ENCODE results near the gene UBE2H.

The UBE2H gene

GRCh38 chr7:129829737-129830631 is 122.8 kb downstream of the UBE2H start (continued):
- TF ChIP-seq ZNF585B (tag by site-specific recombination; IDR thresholded peaks at IDR 0.05) (no peak), ZFP41 (tag by site-specific recombination; IDR thresholded peaks at IDR 0.05; ENCODE audit: borderline replicate concordance) (no peak), ELK4 (IDR thresholded peaks at IDR 0.05; ENCODE audit: borderline replicate concordance, low read depth, low read length) (no peak), ZFHX2 (tag by site-specific recombination; conservative IDR thresholded peaks at IDR 0.05) (no peak), ZBTB6 (tag by site-specific recombination; IDR thresholded peaks at IDR 0.05) (no peak), KLF1 (tag by site-specific recombination; IDR thresholded peaks at IDR 0.05) (no peak), KLF16 (tag by site-specific recombination; IDR thresholded peaks at IDR 0.05) (no peak), ZNF654 (tag by site-specific recombination; IDR thresholded peaks at IDR 0.05; ENCODE audit: low read depth) (peak; percentile 74), ZNF366 (tag by site-specific recombination; conservative IDR thresholded peaks at IDR 0.05) (0 out of 2 replicates have a peak, but pooled peaks have one; percentile 9), WT1 (tag by site-specific recombination; IDR thresholded peaks at IDR 0.05) (no peak)

- TF ChIP-seq BCL6B (tag by site-specific recombination; IDR thresholded peaks at IDR 0.05) (no peak), ZNF184 (tag by site-specific recombination; IDR thresholded peaks at IDR 0.05) (no peak), ZNF48 (tag by site-specific recombination; IDR thresholded peaks at IDR 0.05) (no peak)
- no peak overlapping the region for H3K27ac ChIP-seq (ENCODE audit: extremely low read depth, low read depth, low read length)
Measured at GRCh38 chr7:129828989-129829736, 123.6 kb downstream of the UBE2H start.

GRCh38 chr7:129828078-129828762 is 124.5 kb downstream of the UBE2H start:
- H3K4me3 ChIP-seq (ENCODE audit: low read depth, low read length), result no peak overlapping the region
- no peaks in the 10 kb centered on the region for H3K9me3 ChIP-seq (ENCODE audit: control insufficient read depth, insufficient read depth, low read depth, low read length)
- no peaks in the 10 kb centered on the region for H3K36me3 ChIP-seq (ENCODE audit: control insufficient read depth in 2 of 2, insufficient read depth in 1 of 2, low read length in 2 of 2)
- no peaks in the 10 kb centered on the region for H3K4me1 ChIP-seq (ENCODE audit: control insufficient read depth, insufficient read depth, low read length)
- H3K27ac ChIP-seq (ENCODE audit: extremely low read depth, low read depth, low read length), result no peak overlapping the region
- ChIA-PET POLR2A (no interaction called here), CTCF (interaction anchor here (0.6 to 4.6 kb wide), 6 partner anchors 27 to 184 kb away, joined by 3 to 51 read pairs (median 18); no protein-coding TSS in a partner anchor)
- TF ChIP-seq CTCF (tag by site-specific recombination; IDR thresholded peaks at IDR 0.05) (no peak), ZNF169 (tag by site-specific recombination; IDR thresholded peaks at IDR 0.05) (no peak), ZNF791 (tag by site-specific recombination; IDR thresholded peaks at IDR 0.05) (no peak), ZSCAN30 (tag by site-specific recombination; IDR thresholded peaks at IDR 0.05) (no peak), ZNF548 (tag by site-specific recombination; IDR thresholded peaks at IDR 0.05) (no peak), ZSCAN18 (tag by site-specific recombination; IDR thresholded peaks at IDR 0.05) (no peak), KLF9 (tag by site-specific recombination; IDR thresholded peaks at IDR 0.05; ENCODE audit: low read depth) (no peak), ZNF600 (tag by site-specific recombination; IDR thresholded peaks at IDR 0.05) (no peak)

More at GRCh38 chr7:129828989-129829736, 123.6 kb downstream of the UBE2H start:
- ChIA-PET CTCF (interaction anchor here (0.6 to 4.6 kb wide), 29 partner anchors 8 to 528 kb away, joined by 3 to 51 read pairs (median 4); no protein-coding TSS in a partner anchor), POLR2A (no interaction called here)
- Histone ChIP-seq H3K36me3 (ENCODE audit: control insufficient read depth in 2 of 2, insufficient read depth in 1 of 2, low read length in 2 of 2) (peaks cover 0 to 2% of the 10 kb centered on the region in 2 experiments; a peak in 1 of 3 replicates), H3K9me3 (ENCODE audit: control insufficient read depth, insufficient read depth, low read depth, low read length) (no peaks in the 10 kb centered on the region), H3K4me1 (ENCODE audit: control insufficient read depth, insufficient read depth, low read length) (no peaks in the 10 kb centered on the region), H3K4me3 (ENCODE audit: low read depth, low read length) (no peak overlapping the region)

All from HEK293 (cell line).